Heart right ventricle (tissue), 16 donors: ENCODE data around the gene SLC9C1. TPM values are rescaled to one million over a fixed set of nuclear protein-coding genes. Genes with fewer than 3 reads are reported as not detected.

ENCODE experiments used
- ATAC-seq, 8 donors: fragments of 200-7000 bp; cut with Tn5 transposase; one replicate each; pipeline ENCODE4 v1.9.1; 2020; ENCODE audit warnings: mild to moderate bottlenecking in 8 of 8, moderate library complexity in 8 of 8, moderate number of reproducible peaks in 1 of 8
- DNase-seq, 2 donors: peaks; one replicate each; pipeline ENCODE4 v3.0.0-alpha.2; 2020
- H3K27ac ChIP-seq, 10 donors: fragments of 200-600 bp; sonication (generic) in 2 of 10; one replicate each; pipeline versions ENCODE4 v1.5.0 to v1.8.0; 2020 to 2022; ENCODE audit warnings: mild to moderate bottlenecking in 3 of 10
- H3K27me3 ChIP-seq, 7 donors: fragments of 200-600 bp; one replicate each; pipeline ENCODE4 v1.8.0; 2021 to 2022; ENCODE audit warnings: mild to moderate bottlenecking in 2 of 7
- H3K36me3 ChIP-seq, 9 donors: fragments of 200-600 bp; sonication (generic) in 1 of 9; one replicate each; pipeline versions ENCODE4 v1.5.0 to v1.8.0; 2020 to 2022; ENCODE audit warnings: mild to moderate bottlenecking in 2 of 9
- H3K4me1 ChIP-seq, 9 donors: fragments of 200-600 bp; sonication (generic) in 1 of 9; one replicate each; pipeline versions ENCODE4 v1.5.0 to v1.8.0; 2020 to 2022; ENCODE audit warnings: mild to moderate bottlenecking in 4 of 9
- H3K4me3 ChIP-seq, 10 donors: fragments of 200-600 bp; sonication (generic) in 2 of 10; one replicate each; pipeline versions ENCODE4 v1.5.0 to v1.8.0; 2020 to 2022; ENCODE audit warnings: mild to moderate bottlenecking in 7 of 10, moderate library complexity in 2 of 10
- H3K9me3 ChIP-seq, 11 donors: fragments of 200-600 bp in 10 of 11; sonication (generic) in 2 of 11; one replicate each; pipeline versions ENCODE4 v1.5.0 to v1.8.0; 2013 to 2022; ENCODE audit warnings: mild to moderate bottlenecking in 2 of 11, control low read depth in 1 of 11, moderate library complexity in 1 of 11
- WGBS, 2 donors: extraction: QIAGEN DNeasy Blood & Tissue Kit; methylation state at CpG; one replicate each; pipeline ENCODE4 v1.1.7; 2013; ENCODE audit warnings: inconsistent platforms in 1 of 2; 5-methylcytosine and 5-hydroxymethylcytosine counted together
- intact Hi-C, 10 donors: fragments of 100-400 bp; cut with DNase I; formaldehyde crosslinking; loops; one replicate each; pipeline versions ENCODE4 v1.11.1 to v1.14.2; 2022
- polyA plus RNA-seq, 2 donors: library from polyadenylated mRNA; stranded (reverse); fragments of 200-250 nt; gene quantifications; one replicate each; pipeline ENCODE4 v1.2.3, GENCODE V29; 2013
- total RNA-seq, 10 donors: library from RNA; stranded (reverse); fragmentation: NEBNext Ultra II Directional in 3 of 10; extraction: Animal tissue kit (Norgen Biotek cat#: 25700) in 3 of 10; gene quantifications; one replicate each; pipeline versions ENCODE4 v1.2.1 to v1.2.4, GENCODE V29; 2021 to 2023
- TF ChIP-seq, protein P1 (sequence below), 9 donors: fragments of 200-600 bp; sonication (generic) in 2 of 9; IDR thresholded peaks; one replicate each; pipeline versions ENCODE4 v1.5.0 to v1.8.0; 2021 to 2022; ENCODE audit warnings: antibody characterized with exemption in 9 of 9, mild to moderate bottlenecking in 5 of 9, moderate library complexity in 1 of 9
- donor health status: Arrhythmogenic right ventricular cardiomyopathy.
- donor health status: ischemic (EF 13 %, LVEDD 7.1; RV severe dilation, severe dysfunction).
- donor health status: healthy with polysubstance abuse.
- donor health status: DM: no; HTN: yes; CAD: no.
- donor health status: DM: no; HTN: no; CAD: no.
- donor health status: ischemic (EF 25% LVEDD 6.9; RV normal size, moderate dysfunction).
- donor health status: ischemic (EF 25% LVEDD 5.7; RV mildly dilated, moderate dysfunction).
- donor health status: healthy.
- donor health status: DM: yes; HTN: yes; CAD: no.
- donor health status: Ischemic cardiomyopathy.
- donor health status: ischemic (EF 35%, LVEDD 5.7; RV mildly dilated, moderate dysfunction).
- donor health status: nonischemic (EF 11% LVEDD 7.7; RV severe dilation, severe dysfunction).
- donor health status: DM: yes; HTN: yes; CAD: no.
- donor health status: PGD.
- donor health status: ischemic (EF 29% LVEDD 5.4; RV normal size, mild dysfunction).
- donor health status: nonischemic (EF 23%, LVEDD 6.1; RV moderate dilation, normal function).

The SLC9C1 gene
- total and polyA plus RNA-seq, 12 donors, result 0.10 to 2.2 (median 1.5) TPM

DNA sequence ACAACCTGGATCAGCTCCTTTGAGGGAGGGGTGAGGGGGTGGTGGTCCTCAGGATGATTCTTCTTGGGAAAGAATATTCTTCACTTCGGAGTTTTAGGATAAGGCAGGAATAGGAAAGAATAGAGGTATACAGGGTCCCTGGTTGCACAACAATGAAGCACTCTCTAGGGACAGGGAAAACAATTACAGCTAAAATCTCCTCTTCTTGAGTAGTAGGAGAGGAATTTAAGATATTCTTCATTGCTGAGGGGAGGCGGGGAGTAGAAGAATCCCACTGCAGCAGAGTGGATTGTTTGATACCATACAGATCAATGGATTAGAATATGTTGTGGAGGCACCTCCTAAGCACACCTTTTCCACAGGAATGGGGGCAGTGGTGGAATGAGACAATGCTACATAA is 20.5 kb downstream of the SLC9C1 start:
- Histone ChIP-seq H3K9me3 (no peaks in the 10 kb centered on the region), H3K27ac (no peak overlapping the region), H3K4me3 (no peak overlapping the region), H3K27me3 (no peaks in the 10 kb centered on the region), H3K36me3 (peaks cover 0 to 4% (median 0%) of the 10 kb centered on the region in 9 donors), H3K4me1 (no peaks in the 10 kb centered on the region)
- no peak for ATAC-seq
- TF ChIP-seq, protein P1, sequence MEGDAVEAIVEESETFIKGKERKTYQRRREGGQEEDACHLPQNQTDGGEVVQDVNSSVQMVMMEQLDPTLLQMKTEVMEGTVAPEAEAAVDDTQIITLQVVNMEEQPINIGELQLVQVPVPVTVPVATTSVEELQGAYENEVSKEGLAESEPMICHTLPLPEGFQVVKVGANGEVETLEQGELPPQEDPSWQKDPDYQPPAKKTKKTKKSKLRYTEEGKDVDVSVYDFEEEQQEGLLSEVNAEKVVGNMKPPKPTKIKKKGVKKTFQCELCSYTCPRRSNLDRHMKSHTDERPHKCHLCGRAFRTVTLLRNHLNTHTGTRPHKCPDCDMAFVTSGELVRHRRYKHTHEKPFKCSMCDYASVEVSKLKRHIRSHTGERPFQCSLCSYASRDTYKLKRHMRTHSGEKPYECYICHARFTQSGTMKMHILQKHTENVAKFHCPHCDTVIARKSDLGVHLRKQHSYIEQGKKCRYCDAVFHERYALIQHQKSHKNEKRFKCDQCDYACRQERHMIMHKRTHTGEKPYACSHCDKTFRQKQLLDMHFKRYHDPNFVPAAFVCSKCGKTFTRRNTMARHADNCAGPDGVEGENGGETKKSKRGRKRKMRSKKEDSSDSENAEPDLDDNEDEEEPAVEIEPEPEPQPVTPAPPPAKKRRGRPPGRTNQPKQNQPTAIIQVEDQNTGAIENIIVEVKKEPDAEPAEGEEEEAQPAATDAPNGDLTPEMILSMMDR (IDR thresholded peaks at IDR 0.05), result no peak
- no peak for DNase-seq
- WGBS, 2 donors, result 84 to 88% methylated on average over 2 of the region's 2 CpGs
- intact Hi-C loops, result no loop called here

DNA sequence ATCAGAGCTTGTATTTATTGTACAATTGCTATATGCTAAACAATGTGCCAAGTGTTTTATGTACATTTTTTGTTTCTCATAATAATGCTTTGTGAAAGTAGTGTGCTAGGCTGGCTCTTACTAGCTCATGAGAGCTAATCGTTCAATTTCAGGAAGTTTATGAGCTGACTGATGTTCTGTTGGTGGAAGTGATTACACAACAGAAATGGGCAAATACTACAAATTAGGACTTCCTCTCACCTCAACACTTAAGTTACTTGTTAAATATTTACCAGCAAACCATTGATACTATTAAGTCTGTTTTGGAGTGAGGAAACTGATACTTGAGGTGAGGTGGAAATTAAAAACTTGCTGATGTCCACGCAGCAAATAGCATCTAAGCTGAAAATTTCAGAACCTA is 32.3 kb downstream of the SLC9C1 start:
- no peak for ATAC-seq
- Histone ChIP-seq H3K36me3 (no peaks in the 10 kb centered on the region), H3K4me1 (no peaks in the 10 kb centered on the region), H3K9me3 (peaks cover 0 to 2% (median 0%) of the 10 kb centered on the region in 11 donors), H3K27me3 (no peaks in the 10 kb centered on the region), H3K27ac (no peak overlapping the region), H3K4me3 (no peak overlapping the region)
- TF ChIP-seq, protein P1 (IDR thresholded peaks at IDR 0.05), result no peak
- no peak for DNase-seq
- intact Hi-C loops, result no loop called here
- WGBS, 2 donors, result 75 to 85% methylated on average over 2 of the region's 2 CpGs

DNA sequence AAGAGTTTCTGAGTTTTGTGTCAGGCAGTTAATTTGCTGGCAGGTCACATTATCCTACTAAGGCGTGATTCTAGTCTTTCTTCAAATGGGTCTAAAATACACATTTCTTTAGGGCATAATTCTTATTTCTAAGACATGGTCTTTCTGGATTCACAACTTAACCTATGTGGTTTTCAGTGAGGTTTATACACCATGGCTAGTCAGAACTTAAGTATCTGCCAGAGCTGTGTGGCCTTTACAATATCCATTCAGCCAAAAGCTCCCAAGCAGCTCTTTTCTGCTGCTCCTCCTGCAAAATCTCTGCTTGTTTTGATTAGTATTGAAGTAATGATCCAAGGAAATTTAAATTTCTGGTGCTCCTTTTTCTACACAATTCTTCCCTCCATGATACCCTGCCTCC is 33.5 kb downstream of the SLC9C1 start:
- Histone ChIP-seq H3K27ac (no peak overlapping the region), H3K36me3 (no peaks in the 10 kb centered on the region), H3K9me3 (peaks cover 0 to 9% (median 0%) of the 10 kb centered on the region in 11 donors), H3K4me3 (no peak overlapping the region), H3K27me3 (no peaks in the 10 kb centered on the region), H3K4me1 (no peaks in the 10 kb centered on the region)
- TF ChIP-seq, protein P1 (IDR thresholded peaks at IDR 0.05), result no peak
- intact Hi-C loops, result no loop called here
- DNase-seq (no peak), ATAC-seq (no peak)
- WGBS, 2 donors, result 75 to 86% methylated on average over 1 of the region's 1 CpG

DNA sequence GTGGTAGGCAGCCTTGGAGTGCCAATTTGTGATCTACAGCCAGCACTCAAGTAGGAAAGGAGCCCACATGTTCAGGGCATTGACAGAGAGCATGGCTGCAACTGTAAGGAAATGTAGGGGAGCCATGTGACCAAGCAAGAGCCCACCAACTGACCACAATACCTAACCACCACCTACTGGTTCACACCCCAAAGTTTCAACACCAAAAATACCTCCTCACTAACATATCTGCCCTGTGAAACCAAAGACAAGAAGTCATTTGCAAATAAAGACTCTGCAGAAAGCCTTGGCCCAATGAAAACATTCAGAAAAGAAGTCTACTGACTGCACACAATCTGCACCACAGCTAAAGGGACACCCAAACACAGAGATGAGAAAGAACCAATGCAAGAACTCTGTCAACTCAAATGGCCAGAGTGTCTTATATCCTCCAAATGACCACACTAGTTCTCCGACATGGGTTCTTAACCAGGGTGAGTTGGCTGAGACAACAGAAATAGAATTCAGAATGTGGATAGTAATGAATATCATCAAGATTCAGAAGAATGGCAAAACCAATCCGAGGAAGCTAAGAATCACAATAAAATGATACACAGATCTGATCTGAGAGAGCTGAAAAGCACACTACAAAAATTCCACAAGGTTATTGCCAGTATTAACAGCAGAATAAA is 40.6 kb downstream of the SLC9C1 start:
- Histone ChIP-seq H3K9me3 (peaks cover 0 to 27% (median 9%) of the 10 kb centered on the region in 11 donors), H3K4me3 (no peak overlapping the region), H3K4me1 (no peaks in the 10 kb centered on the region), H3K36me3 (peaks cover 0 to 6% (median 0%) of the 10 kb centered on the region in 9 donors), H3K27ac (no peak overlapping the region), H3K27me3 (no peaks in the 10 kb centered on the region)
- ATAC-seq (no peak), DNase-seq (no peak)
- TF ChIP-seq, protein P1 (IDR thresholded peaks at IDR 0.05), result no peak
- 94 to 96% methylated on average over 2 of the region's 2 CpGs for WGBS, 2 donors
- intact Hi-C loops, result no loop called here
